Large intestine (tissue), 3 donors: ENCODE measurements around the gene FOXRED1. TPM values are rescaled to one million over a fixed set of nuclear protein-coding genes. Genes with fewer than 3 reads are reported as not detected.

Source experiments
- DNase-seq, 2 donors: peaks; one replicate each; pipeline versions ENCODE4 v3.0.0 to v3.0.0-alpha.2; 2013
- H3K27ac ChIP-seq: one replicate; pipeline ENCODE4 v1.5.1; 2013; ENCODE audit warnings: low read length
- H3K27me3 ChIP-seq: 2 replicates; pipeline ENCODE4 v1.6.1; 2013; ENCODE audit warnings: low read length; ENCODE audit not compliant: control insufficient read depth, insufficient read depth
- H3K36me3 ChIP-seq: 2 replicates; pipeline ENCODE4 v1.6.1; 2013; ENCODE audit warnings: low read length; ENCODE audit not compliant: control insufficient read depth, insufficient read depth
- H3K4me1 ChIP-seq: one replicate; pipeline ENCODE4 v1.6.1; 2013; ENCODE audit warnings: low read length; ENCODE audit not compliant: control insufficient read depth, insufficient read depth
- H3K4me3 ChIP-seq: one replicate; pipeline ENCODE4 v1.5.1; 2013; ENCODE audit warnings: low read length
- H3K9me3 ChIP-seq: one replicate; pipeline ENCODE4 v1.6.1; 2013; ENCODE audit warnings: mild to moderate bottlenecking, low read depth, low read length, moderate library complexity; ENCODE audit not compliant: control insufficient read depth
- WGBS: methylation state at CpG from one replicate; pipeline ENCODE4 v1.1.5; 2013; ENCODE audit warnings: low lambda C conversion rate; ENCODE audit not compliant: insufficient coverage; 5-methylcytosine and 5-hydroxymethylcytosine counted together
- polyA plus RNA-seq: library from polyadenylated mRNA; unstranded; fragments of 120-200 nt; gene quantifications from one replicate; pipeline ENCODE4 v1.2.1, GENCODE V29; 2013

Gene FOXRED1
- polyA plus RNA-seq, 1 donor: 39.4 TPM

- 60% methylated on average over 1 of the region's 6 CpGs for WGBS
Observed at GRCh38 chr11:126267650-126268049, 1.3 kb upstream of the FOXRED1 start.

DNA sequence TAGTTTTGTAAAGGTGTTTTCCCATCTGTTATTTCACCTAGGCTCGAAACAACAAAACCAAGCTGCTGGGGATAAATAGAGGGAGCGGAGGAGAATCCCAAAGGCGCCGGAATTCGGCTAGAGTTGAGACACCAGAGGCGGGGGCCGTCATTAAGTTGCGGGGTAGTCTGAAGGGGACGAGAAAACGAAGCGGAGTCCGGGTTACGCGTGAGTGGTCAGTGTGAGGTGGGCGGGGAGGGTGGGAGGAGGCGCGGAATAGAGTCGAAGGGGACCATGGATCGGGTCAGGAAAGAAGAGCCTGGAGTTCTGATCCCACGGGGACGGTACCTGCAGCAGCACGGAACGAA is 620 bp upstream of the FOXRED1 start:
- Histone ChIP-seq H3K4me3 (peak overlapping the region; percentile 98), H3K4me1 (peaks cover 12% of the 10 kb centered on the region), H3K27me3 (no peaks in the 10 kb centered on the region), H3K9me3 (no peaks in the 10 kb centered on the region), H3K36me3 (peaks cover 47% of the 10 kb centered on the region), H3K27ac (peak overlapping the region; percentile 75)
- DNase-seq: no peak
- no CpG with 5 or more reads among the region's 23 CpGs for WGBS

More at GRCh38 chr11:126267650-126268049, 1.3 kb upstream of the FOXRED1 start:
- no peak for DNase-seq
- Histone ChIP-seq H3K9me3 (no peaks in the 10 kb centered on the region), H3K27ac (no peak overlapping the region), H3K36me3 (peaks cover 48% of the 10 kb centered on the region), H3K4me1 (peaks cover 12% of the 10 kb centered on the region), H3K4me3 (peak overlapping the region; percentile 98), H3K27me3 (no peaks in the 10 kb centered on the region)

DNA sequence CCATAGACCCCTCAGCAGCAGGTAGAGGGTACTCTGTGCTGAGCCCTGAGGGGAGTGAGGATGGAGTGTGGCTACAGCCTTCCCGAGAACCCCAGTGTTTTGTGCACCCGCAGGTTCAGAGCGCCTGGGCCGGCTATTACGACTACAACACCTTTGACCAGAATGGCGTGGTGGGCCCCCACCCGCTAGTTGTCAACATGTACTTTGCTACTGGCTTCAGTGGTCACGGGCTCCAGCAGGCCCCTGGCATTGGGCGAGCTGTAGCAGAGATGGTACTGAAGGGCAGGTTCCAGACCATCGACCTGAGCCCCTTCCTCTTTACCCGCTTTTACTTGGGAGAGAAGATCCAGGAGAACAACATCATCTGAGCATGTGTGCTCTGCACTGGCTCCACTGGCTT is 8.4 kb downstream of the FOXRED1 start:
- Histone ChIP-seq H3K9me3 (no peaks in the 10 kb centered on the region), H3K27ac (no peak overlapping the region), H3K4me1 (peaks cover 7% of the 10 kb centered on the region), H3K27me3 (no peaks in the 10 kb centered on the region), H3K36me3 (peaks cover 41% of the 10 kb centered on the region), H3K4me3 (no peak overlapping the region)
- WGBS: no CpG with 5 or more reads among the region's 11 CpGs
- DNase-seq: no peak

- Histone ChIP-seq H3K27me3 (no peaks in the 10 kb centered on the region), H3K4me1 (peaks cover 7% of the 10 kb centered on the region), H3K27ac (no peak overlapping the region), H3K9me3 (no peaks in the 10 kb centered on the region), H3K4me3 (no peak overlapping the region), H3K36me3 (peaks cover 41% of the 10 kb centered on the region)
- 90% methylated on average over 1 of the region's 4 CpGs for WGBS
- no peak for DNase-seq
Observed at GRCh38 chr11:126277780-126278179, 8.8 kb downstream of the FOXRED1 start.

GRCh38 chr11:126279191-126279590 is 10.2 kb downstream of the FOXRED1 start:
- H3K27me3 ChIP-seq: no peaks in the 10 kb centered on the region
- no peak overlapping the region for H3K4me3 ChIP-seq
- H3K4me1 ChIP-seq: peaks cover 7% of the 10 kb centered on the region
- H3K9me3 ChIP-seq: no peaks in the 10 kb centered on the region
- WGBS: no CpG with 5 or more reads among the region's 8 CpGs
- no peak overlapping the region for H3K27ac ChIP-seq
- peaks cover 31% of the 10 kb centered on the region for H3K36me3 ChIP-seq
- no peak for DNase-seq

DNA sequence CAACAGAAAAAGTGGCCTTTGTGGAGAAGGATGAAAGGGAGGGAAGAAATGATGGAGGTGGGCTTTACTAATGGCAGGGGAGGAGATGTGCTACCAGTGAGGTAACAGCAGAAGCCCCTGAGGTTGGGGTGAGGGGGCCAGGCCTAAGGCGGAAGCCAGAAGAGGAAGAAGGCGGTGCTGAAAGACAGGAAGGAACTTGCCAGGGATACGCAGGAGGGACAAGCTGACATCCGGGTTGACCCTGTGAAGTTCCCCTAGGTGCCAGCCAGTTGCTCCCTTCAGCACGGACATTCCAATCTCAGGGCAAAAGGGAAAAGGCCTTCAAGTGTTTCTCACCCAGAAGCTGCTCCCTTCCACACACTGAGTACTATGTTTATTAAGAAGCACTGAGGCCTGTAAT is 11.6 kb downstream of the FOXRED1 start:
- H3K27me3 ChIP-seq: no peaks in the 10 kb centered on the region
- peaks cover 7% of the 10 kb centered on the region for H3K4me1 ChIP-seq
- no peak overlapping the region for H3K4me3 ChIP-seq
- H3K36me3 ChIP-seq: peaks cover 20% of the 10 kb centered on the region
- H3K9me3 ChIP-seq: no peaks in the 10 kb centered on the region
- DNase-seq: no peak
- no CpG with 5 or more reads among the region's 5 CpGs for WGBS
- H3K27ac ChIP-seq: no peak overlapping the region

DNA sequence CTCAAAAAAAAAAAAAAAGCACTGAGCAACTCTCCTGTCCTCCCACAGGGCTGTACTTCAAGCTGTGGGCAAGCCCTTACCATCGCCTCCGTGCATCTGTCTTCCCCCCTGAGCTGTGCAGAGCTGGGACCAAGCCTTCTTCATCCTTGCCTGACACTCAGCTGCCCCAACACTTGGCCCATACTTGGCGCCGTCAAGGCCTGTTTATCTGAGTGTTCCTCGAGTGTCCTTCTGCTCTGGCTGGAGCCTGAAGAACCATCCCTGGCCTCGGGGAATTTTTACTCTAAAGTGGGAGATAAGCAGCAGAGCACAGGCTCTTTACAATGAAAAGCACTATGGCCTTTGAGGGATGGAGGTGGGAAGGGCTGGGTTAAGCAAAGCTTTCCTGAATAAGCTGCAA is 12.3 kb downstream of the FOXRED1 start:
- Histone ChIP-seq H3K9me3 (no peaks in the 10 kb centered on the region), H3K4me1 (peaks cover 7% of the 10 kb centered on the region), H3K27me3 (no peaks in the 10 kb centered on the region), H3K4me3 (no peak overlapping the region), H3K36me3 (peaks cover 13% of the 10 kb centered on the region), H3K27ac (no peak overlapping the region)
- no CpG with 5 or more reads among the region's 6 CpGs for WGBS
- DNase-seq: no peak

DNA sequence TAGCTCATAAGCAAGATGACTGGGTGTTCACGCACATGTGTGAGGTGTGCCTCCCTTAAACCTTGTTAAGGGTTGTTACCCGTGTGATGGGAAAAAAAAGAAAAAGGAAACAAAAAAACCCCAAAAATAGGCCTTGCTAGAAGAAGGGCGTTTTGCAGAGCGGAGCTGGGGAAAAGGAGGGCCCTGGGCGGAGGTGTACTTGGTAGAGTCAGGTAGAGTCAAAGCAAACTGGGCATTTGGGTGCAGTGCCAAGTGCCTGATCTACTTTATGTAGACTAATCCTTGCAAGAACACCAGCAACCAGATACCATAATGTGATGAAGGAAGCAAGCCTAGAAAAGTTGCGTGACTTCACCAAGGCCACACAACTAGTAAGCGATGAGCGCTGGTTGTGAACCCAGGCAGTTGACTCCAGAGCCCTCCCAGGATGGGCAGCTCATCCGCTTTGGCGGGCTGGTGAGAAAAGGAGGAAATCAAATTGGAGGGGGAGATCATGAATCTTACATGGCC is 12.8 kb downstream of the FOXRED1 start:
- Histone ChIP-seq H3K36me3 (peaks cover 14% of the 10 kb centered on the region), H3K27me3 (no peaks in the 10 kb centered on the region), H3K27ac (no peak overlapping the region), H3K4me1 (peaks cover 7% of the 10 kb centered on the region), H3K9me3 (no peaks in the 10 kb centered on the region), H3K4me3 (peak overlapping the region; percentile 78)
- DNase-seq: no peak
- WGBS: 95% methylated on average over 4 of the region's 10 CpGs

- Histone ChIP-seq H3K4me1 (peaks cover 7% of the 10 kb centered on the region), H3K4me3 (peak overlapping the region; percentile 78), H3K27me3 (no peaks in the 10 kb centered on the region), H3K9me3 (no peaks in the 10 kb centered on the region), H3K27ac (peak overlapping the region; percentile 86), H3K36me3 (peaks cover 9% of the 10 kb centered on the region)
- no CpG with 5 or more reads among the region's 15 CpGs for WGBS
- peak in 1 of 2 donors; percentile 68 for DNase-seq
Observed at GRCh38 chr11:126282361-126282735, 13.4 kb downstream of the FOXRED1 start.

GRCh38 chr11:126282736-126283591 is 14.0 kb downstream of the FOXRED1 start, which contains the start of gene TIRAP:
TIRAP (plus strand) TSS chr11:126283093; CDS start chr11:126290895, 7,802 bp downstream.
- DNase-seq: peak; percentile 44 to 81
- no CpG with 5 or more reads among the region's 82 CpGs for WGBS
- H3K4me1 ChIP-seq: peaks cover 7% of the 10 kb centered on the region

More at GRCh38 chr11:126282736-126283591, 14.0 kb downstream of the FOXRED1 start, which contains the start of gene TIRAP:
- Histone ChIP-seq H3K27ac (peak within 1 kb of the TSS; percentile 90), H3K4me3 (peak within 1 kb of the TSS; percentile 79), H3K36me3 (peaks cover 5% of the 10 kb centered on the region), H3K9me3 (no peaks in the 10 kb centered on the region), H3K27me3 (no peaks in the 10 kb centered on the region)
